DOHH2 (cell line): Measurements from ENCODE around the gene G6PC3.
"Not testable (repeated sequence)": the region's sequence is repeated elsewhere in the genome, so short reads cannot be mapped to it uniquely, and the experiment has no call there.

Source experiments
- H3F3A ChIP-seq: fragments of 200-600 bp; sonication (generic), shearing (Covaris generic); 2 replicates; pipeline ENCODE4 v1.6.0; 2016; ENCODE audit warnings: antibody characterized with exemption, mild to moderate bottlenecking; ENCODE audit not compliant: control insufficient read depth, insufficient read depth
- H3K27ac ChIP-seq: fragments of 200-600 bp; sonication (generic); 2 replicates; pipeline ENCODE4 v1.5.1; 2014; ENCODE audit warnings: low read depth, mild to moderate bottlenecking, low read length, moderate library complexity
- H3K27me3 ChIP-seq: fragments of 200-600 bp; sonication (generic); 2 replicates; pipeline ENCODE4 v1.6.1; 2014; ENCODE audit warnings: mild to moderate bottlenecking, low read length, mixed read lengths; ENCODE audit not compliant: control insufficient read depth
- H3K36me3 ChIP-seq: fragments of 200-600 bp; sonication (generic); 2 replicates; pipeline ENCODE4 v1.6.1; 2014; ENCODE audit warnings: mild to moderate bottlenecking, low read length, moderate library complexity, mixed read lengths; ENCODE audit not compliant: control insufficient read depth
- H3K4me1 ChIP-seq: fragments of 200-600 bp; sonication (generic); 2 replicates; pipeline ENCODE4 v1.6.1; 2014; ENCODE audit warnings: mild to moderate bottlenecking, low read length, mixed read lengths; ENCODE audit not compliant: control insufficient read depth
- H3K4me2 ChIP-seq: fragments of 200-600 bp; sonication (generic); 2 replicates; pipeline ENCODE4 v1.6.0; 2014; ENCODE audit warnings: mild to moderate bottlenecking, low read length, moderate library complexity
- H3K4me3 ChIP-seq: fragments of 200-600 bp; sonication (generic); 2 replicates; pipeline ENCODE4 v1.5.1; 2014; ENCODE audit warnings: mild to moderate bottlenecking, low read length, mixed read lengths
- H3K79me2 ChIP-seq: fragments of 200-600 bp; sonication (generic); 2 replicates; pipeline ENCODE4 v1.6.1; 2014; ENCODE audit warnings: mild to moderate bottlenecking, low read length, mixed read lengths; ENCODE audit not compliant: control insufficient read depth
- H3K9me2 ChIP-seq: fragments of 200-600 bp; sonication (generic); replicated peaks from 2 replicates; pipeline ENCODE4 v1.6.1; 2014; ENCODE audit warnings: mild to moderate bottlenecking, low read length, mixed read lengths; ENCODE audit not compliant: control insufficient read depth
- H3K9me3 ChIP-seq: fragments of 200-600 bp; sonication (generic); 2 replicates; pipeline ENCODE4 v1.6.1; 2014; ENCODE audit warnings: antibody characterized with exemption, low read length, mixed read lengths; ENCODE audit not compliant: control insufficient read depth, insufficient read depth
- H4K20me1 ChIP-seq: fragments of 200-600 bp; sonication (generic); 2 replicates; pipeline ENCODE4 v1.6.0; 2014; ENCODE audit warnings: low read depth, mild to moderate bottlenecking, antibody characterized with exemption, low read length, moderate library complexity; ENCODE audit not compliant: control insufficient read depth, insufficient read depth
- EZH2phosphoT487 ChIP-seq: fragments of 200-600 bp; sonication (generic); IDR thresholded peaks from 2 replicates; pipeline ENCODE4 v1.6.1; 2017; ENCODE audit warnings: borderline replicate concordance, mild to moderate bottlenecking, antibody characterized with exemption, low read length, moderate library complexity, mixed read lengths
- TF ChIP-seq, protein P1 (sequence below): fragments of 200-600 bp; sonication (generic); IDR thresholded peaks from one replicate; pipeline ENCODE4 v1.5.1; 2014; ENCODE audit warnings: antibody characterized with exemption, mild to moderate bottlenecking, low read depth, low read length; ENCODE audit not compliant: poor library complexity, severe bottlenecking

The G6PC3 gene, protein sequence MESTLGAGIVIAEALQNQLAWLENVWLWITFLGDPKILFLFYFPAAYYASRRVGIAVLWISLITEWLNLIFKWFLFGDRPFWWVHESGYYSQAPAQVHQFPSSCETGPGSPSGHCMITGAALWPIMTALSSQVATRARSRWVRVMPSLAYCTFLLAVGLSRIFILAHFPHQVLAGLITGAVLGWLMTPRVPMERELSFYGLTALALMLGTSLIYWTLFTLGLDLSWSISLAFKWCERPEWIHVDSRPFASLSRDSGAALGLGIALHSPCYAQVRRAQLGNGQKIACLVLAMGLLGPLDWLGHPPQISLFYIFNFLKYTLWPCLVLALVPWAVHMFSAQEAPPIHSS

DNA sequence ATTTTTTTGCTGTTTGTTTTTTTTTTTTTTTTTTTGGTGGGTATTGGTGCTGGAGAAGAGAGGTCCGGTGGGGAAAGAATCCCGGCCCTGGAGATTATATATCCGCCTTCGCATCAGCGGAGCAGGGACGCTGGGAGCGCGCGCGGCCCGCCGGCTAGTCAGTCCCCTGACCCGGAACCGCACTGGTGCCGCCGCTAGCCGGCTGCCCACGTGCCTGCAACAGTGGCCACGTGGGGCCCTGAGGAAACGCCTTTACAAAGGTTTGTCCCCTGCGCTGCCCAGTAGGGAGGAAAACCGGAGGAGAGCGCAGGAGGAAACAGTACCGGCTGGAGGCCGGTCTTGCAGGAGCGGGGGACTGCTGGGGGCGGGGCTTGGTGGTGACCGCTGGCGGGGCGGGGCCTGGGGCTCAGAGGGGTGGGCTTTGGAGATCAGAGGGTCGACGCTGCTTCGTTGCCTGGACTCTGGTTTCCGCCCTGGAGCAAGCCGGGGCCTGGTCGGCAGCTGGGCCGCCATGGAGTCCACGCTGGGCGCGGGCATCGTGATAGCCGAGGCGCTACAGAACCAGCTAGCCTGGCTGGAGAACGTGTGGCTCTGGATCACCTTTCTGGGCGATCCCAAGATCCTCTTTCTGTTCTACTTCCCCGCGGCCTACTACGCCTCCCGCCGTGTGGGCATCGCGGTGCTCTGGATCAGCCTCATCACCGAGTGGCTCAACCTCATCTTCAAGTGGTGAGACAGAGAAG lies at the start of gene G6PC3:
Gene G6PC3, plus strand, starts transcription at position 281 of the 743 bp plus-strand sequence. Its CDS starts 231 bp downstream, at position 512.
- H3K79me2 ChIP-seq: peaks cover 49% of the 10 kb centered on the region
- H3K9me2 ChIP-seq: no peaks in the 10 kb centered on the region
- H4K20me1 ChIP-seq: no peaks in the 10 kb centered on the region
- peaks cover 36% of the 10 kb centered on the region for H3K4me1 ChIP-seq
- no peaks in the 10 kb centered on the region for H3K9me3 ChIP-seq
- peaks cover 34% of the 10 kb centered on the region for H3K36me3 ChIP-seq
- peaks cover 7% of the 10 kb centered on the region; the same call in 1 of the 2 replicates for H3F3A ChIP-seq
- peak within 1 kb of the TSS; percentile 88 for H3K27ac ChIP-seq
- H3K4me3 ChIP-seq: peak within 1 kb of the TSS; percentile 98
- TF ChIP-seq EZH2phosphoT487: no peak
- TF ChIP-seq, protein P1, sequence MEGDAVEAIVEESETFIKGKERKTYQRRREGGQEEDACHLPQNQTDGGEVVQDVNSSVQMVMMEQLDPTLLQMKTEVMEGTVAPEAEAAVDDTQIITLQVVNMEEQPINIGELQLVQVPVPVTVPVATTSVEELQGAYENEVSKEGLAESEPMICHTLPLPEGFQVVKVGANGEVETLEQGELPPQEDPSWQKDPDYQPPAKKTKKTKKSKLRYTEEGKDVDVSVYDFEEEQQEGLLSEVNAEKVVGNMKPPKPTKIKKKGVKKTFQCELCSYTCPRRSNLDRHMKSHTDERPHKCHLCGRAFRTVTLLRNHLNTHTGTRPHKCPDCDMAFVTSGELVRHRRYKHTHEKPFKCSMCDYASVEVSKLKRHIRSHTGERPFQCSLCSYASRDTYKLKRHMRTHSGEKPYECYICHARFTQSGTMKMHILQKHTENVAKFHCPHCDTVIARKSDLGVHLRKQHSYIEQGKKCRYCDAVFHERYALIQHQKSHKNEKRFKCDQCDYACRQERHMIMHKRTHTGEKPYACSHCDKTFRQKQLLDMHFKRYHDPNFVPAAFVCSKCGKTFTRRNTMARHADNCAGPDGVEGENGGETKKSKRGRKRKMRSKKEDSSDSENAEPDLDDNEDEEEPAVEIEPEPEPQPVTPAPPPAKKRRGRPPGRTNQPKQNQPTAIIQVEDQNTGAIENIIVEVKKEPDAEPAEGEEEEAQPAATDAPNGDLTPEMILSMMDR: no peak
- H3K4me2 ChIP-seq: peak within 1 kb of the TSS; percentile 99
- H3K27me3 ChIP-seq: no peaks in the 10 kb centered on the region

DNA sequence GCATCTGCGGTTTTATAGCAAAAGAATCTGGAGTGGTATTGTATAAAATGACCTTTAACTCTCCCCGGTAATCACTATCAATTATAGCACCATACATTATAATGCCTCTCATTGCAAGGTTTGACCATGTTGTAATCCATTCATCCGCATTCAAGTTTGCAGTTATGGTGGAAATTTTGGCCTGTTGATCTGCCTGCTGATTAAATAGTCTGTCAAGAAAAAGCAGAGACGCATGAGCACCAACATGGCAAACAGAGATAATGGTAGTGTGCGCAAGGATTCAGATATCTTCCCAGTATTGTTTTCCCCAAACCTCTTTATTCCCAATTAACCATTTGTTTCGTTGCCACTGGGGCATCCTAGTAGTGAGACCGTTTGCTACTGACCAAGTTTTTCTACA lies 49.3 kb upstream of the G6PC3 start:
- not testable (repeated sequence) for H3K4me2 ChIP-seq, H3K27ac ChIP-seq, H4K20me1 ChIP-seq, H3K4me3 ChIP-seq, H3K4me1 ChIP-seq, H3K27me3 ChIP-seq, H3F3A ChIP-seq, H3K79me2 ChIP-seq, H3K9me3 ChIP-seq, H3K36me3 ChIP-seq, H3K9me2 ChIP-seq

- no peaks in the 10 kb centered on the region for H3K79me2 ChIP-seq
- H3K4me1 ChIP-seq: no peaks in the 10 kb centered on the region
- H4K20me1 ChIP-seq: no peaks in the 10 kb centered on the region
- no peak overlapping the region for H3K4me3 ChIP-seq
- no peaks in the 10 kb centered on the region for H3K9me2 ChIP-seq
- H3K9me3 ChIP-seq: no peaks in the 10 kb centered on the region
- no peak overlapping the region for H3K4me2 ChIP-seq
- H3F3A ChIP-seq: no peaks in the 10 kb centered on the region
- no peaks in the 10 kb centered on the region for H3K27me3 ChIP-seq
- no peak for TF ChIP-seq EZH2phosphoT487
- TF ChIP-seq, protein P1: no peak
- no peak overlapping the region for H3K27ac ChIP-seq
- no peaks in the 10 kb centered on the region; the same call in 1 of the 2 replicates for H3K36me3 ChIP-seq
Observed at GRCh38 chr17:44022246-44022645, 48.3 kb upstream of the G6PC3 start.
